ENCODE results near the gene SP140L. TPM values are rescaled to one million over a fixed set of nuclear protein-coding genes. Genes with fewer than 3 reads are reported as not detected.
"Not testable (repeated sequence)": the region's sequence is repeated elsewhere in the genome, so short reads cannot be mapped to it uniquely, and the experiment has no call there.

SP140L gene
- total and polyA plus RNA-seq, 4 donors: 6.0 to 21.8 (median 13.3) TPM

DNA sequence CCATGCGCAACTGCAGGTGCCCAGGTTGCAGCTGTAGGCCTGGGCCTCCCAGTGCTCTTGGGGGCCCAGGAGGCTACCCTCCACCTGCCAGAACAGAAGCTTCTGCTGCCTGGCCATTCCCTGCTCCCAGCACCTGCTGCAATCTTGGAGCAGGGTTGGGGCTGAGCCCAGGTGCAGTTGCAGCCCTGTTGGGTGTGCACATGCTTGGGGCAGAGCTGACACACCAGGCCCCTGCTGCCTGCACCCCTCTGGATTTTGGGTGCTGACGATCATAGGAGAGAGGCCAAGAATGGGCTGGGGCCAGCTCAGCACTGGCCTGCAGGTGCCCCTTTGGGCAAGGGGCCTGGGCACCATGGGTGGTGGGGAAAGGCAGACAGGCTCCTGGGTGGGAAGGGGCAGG, 20.5 kb upstream of the SP140L start:
- intact Hi-C loops (cut with DNase I): no loop called here
- DNase-seq (no peak), ATAC-seq (ENCODE audit: low FRiP score) (peak; percentile 33)
- WGBS, 2 donors: 98 to 100% methylated on average over 2 of the region's 2 CpGs
- H3K4me3 ChIP-seq (ENCODE audit: low read length in 2 of 2): no peak overlapping the region
- no peak overlapping the region for H3K27ac ChIP-seq (ENCODE audit: low read depth in 1 of 2, low read length in 2 of 2)
- H3K9me3 ChIP-seq (ENCODE audit: control insufficient read depth, low read length): peaks cover 2% of the 10 kb centered on the region
- no peaks in the 10 kb centered on the region for H3K4me1 ChIP-seq (ENCODE audit: control insufficient read depth in 1 of 2, insufficient read depth in 2 of 2, low read length in 2 of 2)
- H3K36me3 ChIP-seq (ENCODE audit: control insufficient read depth in 1 of 2, insufficient read depth in 2 of 2, low read length in 1 of 2): no peaks in the 10 kb centered on the region
- H3K27me3 ChIP-seq (ENCODE audit: control insufficient read depth in 1 of 2, insufficient read depth in 2 of 2, low read length in 1 of 2): no peaks in the 10 kb centered on the region

GRCh38 chr2:230307485-230307884, 19.5 kb upstream of the SP140L start:
- Histone ChIP-seq H3K36me3 (ENCODE audit: control insufficient read depth in 1 of 2, insufficient read depth in 2 of 2, low read length in 1 of 2) (no peaks in the 10 kb centered on the region), H3K27ac (ENCODE audit: low read depth in 1 of 2, low read length in 2 of 2) (no peak overlapping the region), H3K4me1 (ENCODE audit: control insufficient read depth in 1 of 2, insufficient read depth in 2 of 2, low read length in 2 of 2) (no peaks in the 10 kb centered on the region), H3K27me3 (ENCODE audit: control insufficient read depth in 1 of 2, insufficient read depth in 2 of 2, low read length in 1 of 2) (no peaks in the 10 kb centered on the region), H3K9me3 (ENCODE audit: control insufficient read depth, low read length) (peaks cover 2% of the 10 kb centered on the region), H3K4me3 (ENCODE audit: low read length in 2 of 2) (no peak overlapping the region)
- intact Hi-C loops (cut with DNase I): no loop called here
- DNase-seq (no peak), ATAC-seq (ENCODE audit: low FRiP score) (no peak)
- 83 to 85% methylated on average over 2 of the region's 2 CpGs for WGBS, 2 donors

GRCh38 chr2:230308402-230309000, 18.5 kb upstream of the SP140L start:
- no peak for ATAC-seq (ENCODE audit: low FRiP score)
- no peaks in the 10 kb centered on the region for H3K36me3 ChIP-seq (ENCODE audit: control insufficient read depth in 1 of 2, insufficient read depth in 2 of 2, low read length in 1 of 2)
- H3K4me1 ChIP-seq (ENCODE audit: control insufficient read depth in 1 of 2, insufficient read depth in 2 of 2, low read length in 2 of 2): no peaks in the 10 kb centered on the region
- no peak overlapping the region for H3K27ac ChIP-seq (ENCODE audit: low read depth in 1 of 2, low read length in 2 of 2)
- H3K4me3 ChIP-seq (ENCODE audit: low read length in 2 of 2): no peak overlapping the region
- intact Hi-C loops (cut with DNase I): no loop called here
- no peak for DNase-seq
- H3K27me3 ChIP-seq (ENCODE audit: control insufficient read depth in 1 of 2, insufficient read depth in 2 of 2, low read length in 1 of 2): no peaks in the 10 kb centered on the region
- peaks cover 2% of the 10 kb centered on the region for H3K9me3 ChIP-seq (ENCODE audit: control insufficient read depth, low read length)
- WGBS, 2 donors: 85 to 88% methylated on average over 12 of the region's 12 CpGs

DNA sequence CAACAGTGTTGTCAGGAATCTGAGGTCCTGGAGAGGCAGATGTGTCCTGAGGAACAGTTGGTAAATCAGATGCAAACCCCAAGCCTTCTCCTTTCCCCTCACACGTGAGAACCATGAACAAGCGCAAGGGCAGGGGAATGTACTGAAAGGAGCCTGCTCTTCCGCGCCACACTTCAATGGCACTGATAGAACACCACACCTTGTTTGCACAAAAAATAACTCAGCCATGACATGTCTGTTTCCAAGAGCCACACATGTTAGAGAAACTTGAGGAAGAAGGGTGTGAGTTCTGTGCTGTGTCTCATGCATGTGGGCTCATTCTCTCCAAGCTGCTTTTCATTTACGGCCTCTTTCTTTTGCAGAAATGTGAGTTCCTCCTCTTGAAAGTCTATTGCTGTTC, 16.2 kb upstream of the SP140L start:
- 75 to 78% methylated on average over 1 of the region's 5 CpGs for whole genome bisulfite sequencing, 2 donors
- ATAC-seq (ENCODE audit: low FRiP score); H3K27me3 ChIP-seq (ENCODE audit: control insufficient read depth in 1 of 2, insufficient read depth in 2 of 2, low read length in 1 of 2); H3K27ac ChIP-seq (ENCODE audit: low read depth in 1 of 2, low read length in 2 of 2); H3K4me3 ChIP-seq (ENCODE audit: low read length in 2 of 2); H3K9me3 ChIP-seq (ENCODE audit: control insufficient read depth, low read length); DNase-seq; H3K4me1 ChIP-seq (ENCODE audit: control insufficient read depth in 1 of 2, insufficient read depth in 2 of 2, low read length in 2 of 2); intact Hi-C loops (cut with DNase I); H3K36me3 ChIP-seq (ENCODE audit: control insufficient read depth in 1 of 2, insufficient read depth in 2 of 2, low read length in 1 of 2): not testable (repeated sequence)

- H3K4me3 ChIP-seq (ENCODE audit: low read length in 2 of 2); intact Hi-C loops (cut with DNase I); H3K9me3 ChIP-seq (ENCODE audit: control insufficient read depth, low read length); DNase-seq; H3K27me3 ChIP-seq (ENCODE audit: control insufficient read depth in 1 of 2, insufficient read depth in 2 of 2, low read length in 1 of 2); H3K36me3 ChIP-seq (ENCODE audit: control insufficient read depth in 1 of 2, insufficient read depth in 2 of 2, low read length in 1 of 2); H3K27ac ChIP-seq (ENCODE audit: low read depth in 1 of 2, low read length in 2 of 2); ATAC-seq (ENCODE audit: low FRiP score); H3K4me1 ChIP-seq (ENCODE audit: control insufficient read depth in 1 of 2, insufficient read depth in 2 of 2, low read length in 2 of 2): not testable (repeated sequence)
- WGBS, 2 donors: 32 to 41% methylated on average over 1 of the region's 1 CpG
These were observed 15.4 kb upstream of the SP140L start for GRCh38 chr2:230311634-230312033.

DNA sequence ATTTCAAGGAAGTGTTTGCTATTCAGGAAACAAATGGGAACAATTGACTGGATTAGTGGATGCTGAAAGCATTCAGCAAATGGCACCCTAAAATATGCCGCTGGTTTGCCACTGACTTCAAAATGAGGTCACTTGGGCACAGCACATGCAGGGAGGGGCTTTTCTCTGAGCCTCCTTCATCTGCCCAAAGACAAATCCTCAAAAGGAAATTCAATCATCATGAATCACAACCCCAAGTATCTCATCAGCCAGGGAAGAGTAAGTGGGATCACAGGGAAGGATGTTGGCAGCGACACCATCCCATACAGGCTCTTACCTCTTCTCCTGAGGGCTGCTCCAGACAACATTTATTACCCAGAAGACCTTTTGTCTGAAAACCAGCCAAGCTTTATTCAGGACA, 14.4 kb upstream of the SP140L start:
- H3K9me3 ChIP-seq (ENCODE audit: control insufficient read depth, low read length): no peaks in the 10 kb centered on the region
- no peaks in the 10 kb centered on the region for H3K4me1 ChIP-seq (ENCODE audit: control insufficient read depth in 1 of 2, insufficient read depth in 2 of 2, low read length in 2 of 2)
- H3K27me3 ChIP-seq (ENCODE audit: control insufficient read depth in 1 of 2, insufficient read depth in 2 of 2, low read length in 1 of 2): no peaks in the 10 kb centered on the region
- no peak overlapping the region for H3K4me3 ChIP-seq (ENCODE audit: low read length in 2 of 2)
- WGBS, 2 donors: 79 to 86% methylated on average over 2 of the region's 2 CpGs
- no peaks in the 10 kb centered on the region for H3K36me3 ChIP-seq (ENCODE audit: control insufficient read depth in 1 of 2, insufficient read depth in 2 of 2, low read length in 1 of 2)
- DNase-seq: no peak
- H3K27ac ChIP-seq (ENCODE audit: low read depth in 1 of 2, low read length in 2 of 2): no peak overlapping the region
- intact Hi-C loops (cut with DNase I): no loop called here
- ATAC-seq (ENCODE audit: low FRiP score): no peak

DNA sequence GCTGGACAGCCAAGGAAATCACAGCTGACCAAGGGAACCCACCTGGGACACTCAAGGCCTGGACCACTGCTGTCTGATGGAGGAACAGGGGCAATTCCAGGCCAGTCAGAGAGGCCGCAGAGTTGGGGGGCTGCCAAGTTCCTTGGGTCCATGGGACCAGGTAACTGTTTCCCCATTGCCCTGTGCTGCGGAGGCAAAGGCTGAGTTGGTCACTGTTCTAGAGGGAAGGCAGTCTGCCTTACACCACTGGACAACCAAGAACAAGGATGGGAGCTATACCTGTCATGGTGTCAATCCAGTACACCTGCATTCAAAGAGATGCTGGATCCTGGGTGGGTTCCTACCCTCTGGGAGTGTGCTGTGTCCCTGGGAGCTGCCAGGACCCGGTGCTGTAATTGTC, 9.6 kb upstream of the SP140L start:
- 85% methylated on average over 3 of the region's 3 CpGs for WGBS, 2 donors
- no peaks in the 10 kb centered on the region for H3K27me3 ChIP-seq (ENCODE audit: control insufficient read depth in 1 of 2, insufficient read depth in 2 of 2, low read length in 1 of 2)
- no peak for ATAC-seq (ENCODE audit: low FRiP score)
- H3K36me3 ChIP-seq (ENCODE audit: control insufficient read depth in 1 of 2, insufficient read depth in 2 of 2, low read length in 1 of 2): no peaks in the 10 kb centered on the region
- no peaks in the 10 kb centered on the region for H3K9me3 ChIP-seq (ENCODE audit: control insufficient read depth, low read length)
- DNase-seq: no peak
- H3K27ac ChIP-seq (ENCODE audit: low read depth in 1 of 2, low read length in 2 of 2): no peak overlapping the region
- H3K4me3 ChIP-seq (ENCODE audit: low read length in 2 of 2): no peak overlapping the region
- H3K4me1 ChIP-seq (ENCODE audit: control insufficient read depth in 1 of 2, insufficient read depth in 2 of 2, low read length in 2 of 2): no peaks in the 10 kb centered on the region
- intact Hi-C loops (cut with DNase I): no loop called here

DNA sequence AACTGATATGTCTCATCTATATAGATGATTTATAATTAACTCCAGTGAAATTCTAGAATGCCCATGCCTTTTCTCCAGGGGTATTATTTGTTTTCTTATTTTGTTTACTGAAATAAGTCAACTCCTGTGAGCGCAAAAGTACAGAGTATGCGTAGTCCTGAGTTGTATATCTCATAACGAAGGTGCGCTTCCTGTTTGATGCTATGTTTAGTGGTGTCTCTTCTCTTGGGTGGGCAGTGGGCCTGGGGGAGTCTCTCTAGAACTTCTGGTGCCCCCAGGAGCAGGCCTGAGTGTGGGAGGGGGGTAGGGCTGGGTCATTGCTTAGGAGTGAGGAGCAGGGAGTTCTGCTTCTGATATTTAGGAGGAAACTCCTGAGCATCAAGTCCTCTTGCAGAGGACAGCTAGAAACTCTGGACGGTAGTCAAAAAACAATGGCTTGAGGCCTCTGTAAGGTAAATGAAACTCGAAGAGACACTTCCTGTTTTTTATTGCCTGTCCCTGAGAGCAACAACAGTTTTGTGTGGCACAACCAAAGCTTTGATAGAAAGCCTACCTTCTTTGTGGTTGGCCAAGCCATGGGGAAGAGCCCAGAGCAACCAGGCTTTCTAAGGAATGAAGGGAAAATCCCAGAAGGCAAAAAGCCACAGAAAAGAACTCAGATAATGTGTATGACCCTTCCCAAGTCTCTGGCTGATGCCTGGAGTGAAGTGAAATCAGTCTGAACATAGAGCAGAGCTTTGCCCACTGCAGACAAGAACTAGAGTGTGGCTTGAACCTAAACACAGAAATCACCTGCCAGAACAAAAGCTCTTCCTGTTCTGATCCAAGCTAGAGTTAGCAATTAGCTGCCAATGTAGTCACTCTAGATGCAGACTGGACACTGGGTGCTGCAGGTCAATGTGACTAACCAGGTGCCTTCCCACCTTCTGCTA, 8.5 kb upstream of the SP140L start:
- DNase-seq (no peak), ATAC-seq (ENCODE audit: low FRiP score) (no peak)
- Histone ChIP-seq H3K36me3 (ENCODE audit: control insufficient read depth in 1 of 2, insufficient read depth in 2 of 2, low read length in 1 of 2) (no peaks in the 10 kb centered on the region), H3K27ac (ENCODE audit: low read depth in 1 of 2, low read length in 2 of 2) (no peak overlapping the region), H3K4me1 (ENCODE audit: control insufficient read depth in 1 of 2, insufficient read depth in 2 of 2, low read length in 2 of 2) (no peaks in the 10 kb centered on the region), H3K4me3 (ENCODE audit: low read length in 2 of 2) (no peak overlapping the region), H3K9me3 (ENCODE audit: control insufficient read depth, low read length) (peaks cover 6% of the 10 kb centered on the region), H3K27me3 (ENCODE audit: control insufficient read depth in 1 of 2, insufficient read depth in 2 of 2, low read length in 1 of 2) (no peaks in the 10 kb centered on the region)
- 72 to 76% methylated on average over 6 of the region's 6 CpGs for WGBS, 2 donors
- intact Hi-C loops (cut with DNase I): no loop called here

Measured in aorta (tissue), 5 donors.